Brain microvascular endothelial cell (primary cell): Measurements from ENCODE around the gene IFI27L1.

Source experiments
- DNase-seq: peaks from one replicate; pipeline ENCODE4 v3.0.0-alpha.2; 2020
- H3K27ac ChIP-seq: fragments of 250-450 bp; sonication (Bioruptor Pico); 2 replicates; pipeline ENCODE4 v1.5.1; 2020; ENCODE audit warnings: mild to moderate bottlenecking, moderate library complexity
- H3K27me3 ChIP-seq: fragments of 250-450 bp; sonication (Bioruptor Pico); replicated peaks from 2 replicates; pipeline ENCODE4 v1.5.1; 2020; ENCODE audit warnings: mild to moderate bottlenecking
- H3K36me3 ChIP-seq: fragments of 250-450 bp; sonication (Bioruptor Pico); replicated peaks from 2 replicates; pipeline ENCODE4 v1.5.1; 2020; ENCODE audit warnings: mild to moderate bottlenecking
- H3K4me3 ChIP-seq: 2 replicates; pipeline ENCODE4 v1.5.1; 2011; ENCODE audit warnings: low read depth, mild to moderate bottlenecking, control low read depth, low read length, moderate library complexity
- CTCF ChIP-seq: IDR thresholded peaks from 2 replicates; pipeline ENCODE4 v1.5.1; 2011; ENCODE audit warnings: low read depth, mild to moderate bottlenecking, moderate library complexity, low read length, control low read depth, inconsistent platforms; ENCODE audit errors: missing control alignments
- in situ Hi-C: cut with HindIII; loops from 2 replicates; pipeline ENCODE4 v1.10.0; 2017; ENCODE audit warnings: low sequenced_read_pairs, low pct_ligation_motif_present

Gene IFI27L1

GRCh38 chr14:94088516-94088915 is 7.4 kb downstream of the IFI27L1 start:
- no peaks in the 10 kb centered on the region for H3K27me3 ChIP-seq
- no peak for DNase-seq
- in situ Hi-C loops = no loop called here
- H3K36me3 ChIP-seq = no peaks in the 10 kb centered on the region
- no peak for TF ChIP-seq CTCF
- no peak overlapping the region for H3K27ac ChIP-seq
- no peak overlapping the region for H3K4me3 ChIP-seq

GRCh38 chr14:94089479-94089878 is 8.4 kb downstream of the IFI27L1 start:
- in situ Hi-C loops = no loop called here
- H3K27me3 ChIP-seq = no peaks in the 10 kb centered on the region
- no peak overlapping the region for H3K27ac ChIP-seq
- H3K36me3 ChIP-seq = no peaks in the 10 kb centered on the region
- TF ChIP-seq CTCF = no peak
- no peak overlapping the region for H3K4me3 ChIP-seq
- no peak for DNase-seq

GRCh38 chr14:94093418-94093817 is 12.3 kb downstream of the IFI27L1 start:
- TF ChIP-seq CTCF = no peak
- in situ Hi-C loops = no loop called here
- DNase-seq = no peak

GRCh38 chr14:94097091-94097490 is 16.0 kb downstream of the IFI27L1 start:
- no peak for DNase-seq
- H3K27me3 ChIP-seq = no peaks in the 10 kb centered on the region
- no peak overlapping the region for H3K27ac ChIP-seq
- in situ Hi-C loops = no loop called here
- H3K4me3 ChIP-seq = no peak overlapping the region
- no peak for TF ChIP-seq CTCF
- no peaks in the 10 kb centered on the region for H3K36me3 ChIP-seq

More at GRCh38 chr14:94093418-94093817, 12.3 kb downstream of the IFI27L1 start:
- Histone ChIP-seq H3K27ac (no peak overlapping the region), H3K4me3 (no peak overlapping the region), H3K27me3 (no peaks in the 10 kb centered on the region), H3K36me3 (no peaks in the 10 kb centered on the region)

- no peak overlapping the region for H3K4me3 ChIP-seq
- in situ Hi-C loops = no loop called here
- no peaks in the 10 kb centered on the region for H3K36me3 ChIP-seq
- TF ChIP-seq CTCF = no peak
- H3K27me3 ChIP-seq = no peaks in the 10 kb centered on the region
- H3K27ac ChIP-seq = no peak overlapping the region
- DNase-seq = no peak
Measured at GRCh38 chr14:94098326-94098992, 17.3 kb downstream of the IFI27L1 start.

- DNase-seq = no peak
- in situ Hi-C loops = no loop called here
- TF ChIP-seq CTCF = no peak
- Histone ChIP-seq H3K27ac (no peak overlapping the region), H3K36me3 (no peaks in the 10 kb centered on the region), H3K4me3 (no peak overlapping the region), H3K27me3 (no peaks in the 10 kb centered on the region)
Measured at GRCh38 chr14:94099006-94099405, 17.9 kb downstream of the IFI27L1 start.
